Measurements from ENCODE around the gene SSR1.

- TF ChIP-seq CTCF (IDR thresholded peaks at IDR 0.05), result no peak
- no peak for TF ChIP-seq POLR2A (IDR thresholded peaks at IDR 0.05)
These were observed 93.7 kb downstream of the SSR1 start for GRCh38 chr6:7219310-7219709.

Data from Peyer's patch (tissue), 4 donors.